Measurements from ENCODE around the gene TTYH3. TPM values are rescaled to one million over a fixed set of nuclear protein-coding genes. Genes with fewer than 3 reads are reported as not detected.

The TTYH3 gene
- total RNA-seq, 4 donors from 2014 or later = 7.2 to 43.2 (median 15.7) TPM

DNA sequence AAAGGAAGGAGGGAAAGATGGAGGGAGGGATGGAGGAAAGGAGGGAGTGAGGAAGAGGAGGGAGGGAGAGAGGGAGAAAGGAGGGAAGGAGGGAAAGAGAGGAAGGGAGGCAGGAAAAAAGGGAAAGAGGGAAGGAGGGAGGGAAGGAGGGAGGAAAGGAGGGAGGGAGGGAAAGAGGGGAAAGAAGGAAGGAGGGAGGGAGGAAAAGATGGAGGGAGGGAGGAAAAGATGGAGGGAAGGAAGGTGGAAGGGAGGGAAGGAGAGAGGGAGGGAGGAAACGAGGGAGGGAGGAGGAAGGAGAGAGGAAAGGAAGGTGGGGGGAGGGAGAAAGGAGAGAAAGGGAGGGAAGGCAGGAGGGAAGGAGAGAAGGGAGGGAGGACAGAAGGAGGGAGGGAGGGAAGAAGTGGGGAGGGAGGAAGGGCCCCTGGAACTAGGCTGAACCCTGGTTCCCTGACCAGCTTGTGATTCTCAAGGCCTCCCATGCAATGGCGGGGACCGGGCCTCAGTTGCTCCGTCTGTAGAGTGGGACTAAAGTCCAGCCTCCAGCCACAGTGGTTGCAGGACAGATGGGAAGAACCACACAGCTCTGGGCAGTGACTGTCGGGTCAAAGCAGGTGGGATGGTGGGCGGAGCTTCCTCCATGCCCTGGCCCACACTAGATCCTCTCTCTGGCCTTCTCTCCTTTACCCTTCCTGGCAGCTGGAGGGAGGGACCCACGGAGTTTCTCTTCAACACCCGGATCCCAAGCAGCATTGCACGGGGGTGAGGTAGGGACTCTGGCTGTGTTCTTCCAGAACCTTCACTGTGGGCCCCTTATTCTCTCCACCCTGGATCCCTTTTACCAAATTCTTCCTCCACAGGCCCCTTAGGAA, 4.3 kb upstream of the TTYH3 start:
- no peak for TF ChIP-seq POLR2A (IDR thresholded peaks at IDR 0.05)
- TF ChIP-seq, protein P1, sequence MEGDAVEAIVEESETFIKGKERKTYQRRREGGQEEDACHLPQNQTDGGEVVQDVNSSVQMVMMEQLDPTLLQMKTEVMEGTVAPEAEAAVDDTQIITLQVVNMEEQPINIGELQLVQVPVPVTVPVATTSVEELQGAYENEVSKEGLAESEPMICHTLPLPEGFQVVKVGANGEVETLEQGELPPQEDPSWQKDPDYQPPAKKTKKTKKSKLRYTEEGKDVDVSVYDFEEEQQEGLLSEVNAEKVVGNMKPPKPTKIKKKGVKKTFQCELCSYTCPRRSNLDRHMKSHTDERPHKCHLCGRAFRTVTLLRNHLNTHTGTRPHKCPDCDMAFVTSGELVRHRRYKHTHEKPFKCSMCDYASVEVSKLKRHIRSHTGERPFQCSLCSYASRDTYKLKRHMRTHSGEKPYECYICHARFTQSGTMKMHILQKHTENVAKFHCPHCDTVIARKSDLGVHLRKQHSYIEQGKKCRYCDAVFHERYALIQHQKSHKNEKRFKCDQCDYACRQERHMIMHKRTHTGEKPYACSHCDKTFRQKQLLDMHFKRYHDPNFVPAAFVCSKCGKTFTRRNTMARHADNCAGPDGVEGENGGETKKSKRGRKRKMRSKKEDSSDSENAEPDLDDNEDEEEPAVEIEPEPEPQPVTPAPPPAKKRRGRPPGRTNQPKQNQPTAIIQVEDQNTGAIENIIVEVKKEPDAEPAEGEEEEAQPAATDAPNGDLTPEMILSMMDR (IDR thresholded peaks at IDR 0.05) = no peak
- TF ChIP-seq EP300 (IDR thresholded peaks at IDR 0.05) = no peak
- H3K4me1 ChIP-seq = peaks cover 0 to 59% (median 17%) of the 10 kb centered on the region in 4 donors
- H3K9me3 ChIP-seq = no peaks in the 10 kb centered on the region
- 70 to 81% methylated on average over 8 to 9 of the region's 9 CpGs for WGBS, 2 donors
- H3K36me3 ChIP-seq = no peaks in the 10 kb centered on the region
- no peak overlapping the region for H3K4me3 ChIP-seq
- DNase-seq (ENCODE audit: low spot score in 2 of 2) = no peak
- peak overlapping the region in 1 of 4 donors; percentile 68 for H3K27ac ChIP-seq
- no peaks in the 10 kb centered on the region for H3K27me3 ChIP-seq

DNA sequence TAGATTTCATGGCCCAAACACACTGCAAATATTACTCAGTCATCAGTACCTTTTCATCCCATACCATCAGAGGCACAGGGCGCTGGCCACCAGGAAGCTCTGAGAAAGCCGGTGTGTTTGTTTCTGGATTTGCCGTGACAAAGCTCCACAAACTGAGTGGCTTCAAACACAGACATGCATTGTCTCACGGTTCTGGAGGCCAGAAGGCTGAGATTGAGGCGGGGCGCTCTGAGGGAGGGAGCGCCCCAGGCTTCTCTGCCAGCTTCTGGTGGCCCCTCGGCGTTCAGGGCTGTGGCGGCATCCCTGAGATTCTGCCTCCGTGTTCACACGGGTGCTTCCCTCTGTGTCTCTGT, 3.7 kb upstream of the TTYH3 start:
- Histone ChIP-seq H3K4me1 (peaks cover 0 to 59% (median 18%) of the 10 kb centered on the region in 4 donors), H3K27me3 (no peaks in the 10 kb centered on the region), H3K4me3 (no peak overlapping the region), H3K9me3 (no peaks in the 10 kb centered on the region), H3K27ac (peak overlapping the region in 1 of 4 donors; percentile 68), H3K36me3 (no peaks in the 10 kb centered on the region)
- DNase-seq (ENCODE audit: low spot score in 2 of 2) = no peak
- TF ChIP-seq, protein P1 (IDR thresholded peaks at IDR 0.05) = no peak
- no peak for TF ChIP-seq POLR2A (IDR thresholded peaks at IDR 0.05)
- no peak for TF ChIP-seq EP300 (IDR thresholded peaks at IDR 0.05)
- 52 to 59% methylated on average over 12 of the region's 12 CpGs for WGBS, 2 donors

DNA sequence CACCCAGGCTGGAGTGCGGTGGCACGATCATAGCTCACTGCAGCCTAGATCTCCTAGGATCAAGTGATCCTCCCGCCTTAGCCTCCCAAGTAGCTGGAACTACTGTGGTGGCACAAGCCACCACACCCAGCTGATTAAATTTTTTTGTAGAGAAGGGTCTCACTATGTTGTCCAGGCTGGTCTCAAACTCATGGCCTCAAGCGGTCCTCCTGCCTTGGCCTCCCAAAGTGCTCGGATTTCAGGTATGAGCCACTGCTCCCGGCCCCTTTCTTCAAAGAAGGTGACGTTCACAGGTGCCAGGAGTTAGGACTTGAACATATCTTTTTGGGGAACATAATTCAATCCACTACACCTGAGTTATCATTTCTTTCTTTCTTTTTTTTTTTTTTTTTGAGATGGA, 2.9 kb upstream of the TTYH3 start:
- Histone ChIP-seq H3K27me3 (no peaks in the 10 kb centered on the region), H3K36me3 (no peaks in the 10 kb centered on the region), H3K27ac (no peak overlapping the region), H3K4me1 (peaks cover 0 to 59% (median 24%) of the 10 kb centered on the region in 4 donors), H3K9me3 (no peaks in the 10 kb centered on the region), H3K4me3 (no peak overlapping the region)
- TF ChIP-seq, protein P1 (IDR thresholded peaks at IDR 0.05) = no peak
- TF ChIP-seq EP300 (IDR thresholded peaks at IDR 0.05) (no peak), POLR2A (IDR thresholded peaks at IDR 0.05) (no peak)
- no peak for DNase-seq (ENCODE audit: low spot score in 2 of 2)
- 96 to 98% methylated on average over 7 of the region's 7 CpGs for WGBS, 2 donors

DNA sequence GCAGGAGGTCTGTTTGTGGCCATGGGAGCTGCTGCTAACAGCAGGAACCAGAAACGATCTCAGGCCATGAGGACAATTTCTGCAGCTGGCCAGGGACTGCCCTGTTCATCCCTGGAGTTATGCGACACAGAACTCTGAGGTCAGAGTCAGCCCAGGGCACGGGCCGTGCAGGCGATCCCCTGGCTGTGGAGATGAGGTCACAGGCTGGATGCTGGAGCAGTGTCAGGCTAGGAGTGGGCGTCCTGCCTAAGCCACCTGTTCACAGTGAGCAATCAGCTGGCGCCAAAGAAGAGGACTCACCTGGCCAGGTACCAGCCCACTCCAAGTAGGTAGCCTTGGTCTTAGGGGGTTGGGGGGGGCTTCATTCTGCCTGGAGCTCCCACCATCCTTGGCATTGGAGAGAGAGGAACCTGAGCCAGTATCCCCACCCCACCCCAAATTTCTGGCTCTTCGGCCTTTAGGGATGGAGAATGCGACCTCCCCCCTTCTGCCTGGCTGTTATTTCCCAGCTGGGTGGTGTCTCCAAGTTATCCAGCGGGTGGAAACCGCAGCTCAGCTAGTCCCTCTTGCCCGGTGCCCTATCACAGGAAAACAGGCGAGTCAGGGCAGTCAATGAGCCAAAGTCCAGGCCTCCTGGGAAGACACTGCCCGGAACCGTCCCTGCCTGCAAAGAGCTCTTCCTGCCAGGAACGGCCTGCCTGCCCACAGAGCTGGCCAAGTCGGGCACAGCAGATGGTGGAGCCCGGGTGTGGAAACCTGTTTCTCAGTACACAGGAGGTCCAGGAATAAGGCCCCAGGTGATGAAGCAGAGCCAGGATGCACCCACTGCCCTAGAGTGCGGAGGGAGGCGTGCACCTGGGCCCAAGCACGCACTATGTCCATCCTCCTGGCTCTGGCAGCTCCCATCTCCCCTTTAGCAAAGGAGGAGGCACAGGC, 1.8 kb upstream of the TTYH3 start:
- H3K9me3 ChIP-seq = no peaks in the 10 kb centered on the region
- H3K27me3 ChIP-seq = no peaks in the 10 kb centered on the region
- no peak for DNase-seq (ENCODE audit: low spot score in 2 of 2)
- TF ChIP-seq, protein P1 (IDR thresholded peaks at IDR 0.05) = no peak
- TF ChIP-seq EP300 (IDR thresholded peaks at IDR 0.05) = peak in 1 of 2 donors; percentile 64
- no peaks in the 10 kb centered on the region for H3K36me3 ChIP-seq
- peak overlapping the region in 1 of 4 donors; percentile 26 for H3K27ac ChIP-seq
- WGBS, 2 donors = 62 to 69% methylated on average over 15 of the region's 21 CpGs
- peaks cover 0 to 65% (median 33%) of the 10 kb centered on the region in 4 donors for H3K4me1 ChIP-seq
- H3K4me3 ChIP-seq = no peak overlapping the region
